Transverse colon (tissue), 4 donors: ENCODE results near the gene TRIM29. TPM values are rescaled to one million over a fixed set of nuclear protein-coding genes. Genes with fewer than 3 reads are reported as not detected.

Experiments
- DNase-seq: peaks from one replicate; pipeline ENCODE4 v3.0.0-alpha.2; 2019
- H3K27ac ChIP-seq, 4 donors: fragments of 200-600 bp; sonication (generic); 2 replicates each; pipeline ENCODE4 v1.5.1; 2016 to 2018; ENCODE audit warnings: inconsistent platforms in 4 of 4
- H3K27me3 ChIP-seq: fragments of 200-600 bp; sonication (generic); 2 replicates; pipeline ENCODE4 v1.5.1; 2017; ENCODE audit warnings: inconsistent platforms
- H3K36me3 ChIP-seq, 4 donors: fragments of 200-600 bp; sonication (generic); 2 replicates each; pipeline ENCODE4 v1.5.1; 2017 to 2019; ENCODE audit warnings: inconsistent platforms in 4 of 4
- H3K4me1 ChIP-seq, 4 donors: fragments of 200-600 bp; sonication (generic); 2 replicates each; pipeline ENCODE4 v1.5.1; 2017 to 2020; ENCODE audit warnings: inconsistent platforms in 4 of 4
- H3K4me3 ChIP-seq, 4 donors: fragments of 200-600 bp; sonication (generic); 1 replicate in 1 of 4; 2 replicates in 3 of 4; pipeline versions ENCODE4 v1.5.1 to v1.6.1; 2017 to 2019; ENCODE audit warnings: inconsistent platforms in 4 of 4
- H3K9me3 ChIP-seq, 2 donors: fragments of 200-600 bp; sonication (generic); 2 replicates each; pipeline ENCODE4 v1.5.1; 2017 to 2019; ENCODE audit warnings: inconsistent platforms in 2 of 2
- CTCF ChIP-seq, 5 experiments: fragments of 200-600 bp in 3 of 5; fragments of 450-650 bp in 2 of 5; sonication (generic) in 3 of 5; IDR thresholded peaks; 1 replicate in 2 of 5; 2 replicates in 3 of 5; pipeline ENCODE4 v1.5.1; 2016 to 2017; ENCODE audit warnings: antibody characterized with exemption in 5 of 5, inconsistent platforms in 3 of 5, mild to moderate bottlenecking in 2 of 5, moderate library complexity in 1 of 5
- EP300 ChIP-seq: sonication (generic); formaldehyde crosslinking; IDR thresholded peaks from one replicate; pipeline ENCODE4 v1.6.1; 2017; ENCODE audit warnings: antibody characterized with exemption, low read depth
- POLR2A ChIP-seq: fragments of 450-650 bp; IDR thresholded peaks from one replicate; pipeline ENCODE4 v1.6.1; 2016; ENCODE audit warnings: antibody characterized with exemption, mild to moderate bottlenecking, moderate library complexity
- POLR2AphosphoS5 ChIP-seq, 3 donors: sonication (generic); formaldehyde crosslinking; IDR thresholded peaks; one replicate each; pipeline ENCODE4 v1.6.1; 2016; ENCODE audit warnings: antibody characterized with exemption in 3 of 3
- WGBS, 2 donors: methylation state at CpG; one replicate each; pipeline ENCODE4 v1.1.5; 2018; ENCODE audit warnings: low coverage in 1 of 2; 5-methylcytosine and 5-hydroxymethylcytosine counted together
- in situ Hi-C, 4 donors: fragments of 200-750 bp; cut with MboI; loops; one replicate each; pipeline versions ENCODE4 v1.15.0 to v1.15.1; 2017; ENCODE audit warnings: low sequenced_read_pairs in 3 of 4, low pct_ligation_motif_present in 1 of 4, low pct_unique_long_range_greater_than_20kb in 1 of 4
- intact Hi-C: fragments of 100-400 bp; cut with DNase I; formaldehyde crosslinking; loops from one replicate; pipeline ENCODE4 v1.15.1; 2023; ENCODE audit warnings: low total_unique reads
- total RNA-seq, 4 donors: library from RNA; depleted of rRNA; stranded (reverse); fragments of >200 nt; gene quantifications; one replicate each; pipeline ENCODE4 v1.1.0, GENCODE V29; 2016

The TRIM29 gene
- total RNA-seq, 4 donors from 2014 or later, result 0.75 to 7.8 (median 4.4) TPM; not detected in 1

- Histone ChIP-seq H3K27me3 (no peaks in the 10 kb centered on the region), H3K9me3 (no peaks in the 10 kb centered on the region), H3K4me3 (no peak overlapping the region), H3K4me1 (peaks cover 0 to 3% (median 0%) of the 10 kb centered on the region in 4 donors), H3K36me3 (no peaks in the 10 kb centered on the region), H3K27ac (no peak overlapping the region)
- in situ Hi-C loops (no loop called here), intact Hi-C loops (no loop called here)
- DNase-seq, result no peak
- TF ChIP-seq POLR2A (no peak), POLR2AphosphoS5 (IDR thresholded peaks at IDR 0.05) (no peak), EP300 (no peak), CTCF (IDR thresholded peaks at IDR 0.05) (no peak)
- 61 to 93% methylated on average over 2 of the region's 2 CpGs for WGBS, 2 donors
These were observed 2.1 kb downstream of the TRIM29 start for GRCh38 chr11:120135838-120136237.

- Histone ChIP-seq H3K4me3 (no peak overlapping the region), H3K27me3 (no peaks in the 10 kb centered on the region), H3K27ac (no peak overlapping the region), H3K36me3 (no peaks in the 10 kb centered on the region), H3K9me3 (no peaks in the 10 kb centered on the region), H3K4me1 (peaks cover 0 to 3% (median 0%) of the 10 kb centered on the region in 4 donors)
- intact Hi-C loops (no loop called here), in situ Hi-C loops (no loop called here)
- 85% methylated on average over 5 of the region's 5 CpGs; no CpG with 5 or more reads in 1 of the 2 donors for WGBS, 2 donors
- peak; percentile 0 for DNase-seq
- TF ChIP-seq CTCF (IDR thresholded peaks at IDR 0.05), result no peak
- TF ChIP-seq POLR2A, result no peak
- TF ChIP-seq POLR2AphosphoS5 (IDR thresholded peaks at IDR 0.05), result no peak
- no peak for TF ChIP-seq EP300
These were observed 3.0 kb downstream of the TRIM29 start for GRCh38 chr11:120134931-120135228.

- Histone ChIP-seq H3K27me3 (no peaks in the 10 kb centered on the region), H3K27ac (no peak overlapping the region), H3K4me1 (peaks cover 4 to 5% (median 4%) of the 10 kb centered on the region in 4 donors), H3K36me3 (no peaks in the 10 kb centered on the region), H3K9me3 (no peaks in the 10 kb centered on the region), H3K4me3 (no peak overlapping the region)
- TF ChIP-seq POLR2AphosphoS5 (IDR thresholded peaks at IDR 0.05) (no peak), EP300 (no peak), POLR2A (no peak), CTCF (IDR thresholded peaks at IDR 0.05) (no peak)
- WGBS, 2 donors, result 89 to 93% methylated on average over 3 to 14 of the region's 14 CpGs
- intact Hi-C loops (no loop called here), in situ Hi-C loops (no loop called here)
- peak; percentile 4 for DNase-seq
These were observed 3.6 kb downstream of the TRIM29 start for GRCh38 chr11:120134106-120134930.

- Histone ChIP-seq H3K27ac (no peak overlapping the region), H3K27me3 (no peaks in the 10 kb centered on the region), H3K4me3 (no peak overlapping the region), H3K4me1 (peaks cover 8 to 13% (median 11%) of the 10 kb centered on the region in 4 donors), H3K9me3 (no peaks in the 10 kb centered on the region), H3K36me3 (no peaks in the 10 kb centered on the region)
- TF ChIP-seq POLR2A (no peak), CTCF (IDR thresholded peaks at IDR 0.05) (no peak), EP300 (no peak), POLR2AphosphoS5 (IDR thresholded peaks at IDR 0.05) (no peak)
- DNase-seq, result peak; percentile 4
- in situ Hi-C loops (no loop called here), intact Hi-C loops (no loop called here)
- 85 to 100% methylated on average over 2 to 11 of the region's 11 CpGs for WGBS, 2 donors
These were observed 4.5 kb downstream of the TRIM29 start for GRCh38 chr11:120133216-120134105.
